Activated effector memory CD4-positive, alpha-beta T cell treated with anti-CD3 and anti-CD28 coated beads, Interleukin-2, amount 50 U/mL, for 16 hours (primary cell): ENCODE data around the gene IL31RA.

Experiments used
- DNase-seq: peaks from one replicate; pipeline ENCODE4 v3.0.0-alpha.2; 2020

The IL31RA gene

GRCh38 chr5:55904152-55904551, 53.0 kb downstream of the IL31RA start:
- no peak for DNase-seq

- DNase-seq, result no peak
These were observed 54.1 kb downstream of the IL31RA start for GRCh38 chr5:55905251-55905650.

GRCh38 chr5:55907927-55908326, 56.8 kb downstream of the IL31RA start:
- no peak for DNase-seq

GRCh38 chr5:55908804-55909203, 57.6 kb downstream of the IL31RA start:
- no peak for DNase-seq

- no peak for DNase-seq
These were observed 60.9 kb downstream of the IL31RA start for GRCh38 chr5:55911784-55912653.

GRCh38 chr5:55913466-55914413, 62.6 kb downstream of the IL31RA start:
- no peak for DNase-seq

GRCh38 chr5:55914971-55915370, 63.8 kb downstream of the IL31RA start:
- no peak for DNase-seq

GRCh38 chr5:55915783-55916182, 64.6 kb downstream of the IL31RA start:
- no peak for DNase-seq

- no peak for DNase-seq
These were observed 65.8 kb downstream of the IL31RA start for GRCh38 chr5:55916986-55917385.

- no peak for DNase-seq
These were observed 66.4 kb downstream of the IL31RA start for GRCh38 chr5:55917402-55918086.

GRCh38 chr5:55918087-55919035, 67.2 kb downstream of the IL31RA start:
- DNase-seq, result no peak

GRCh38 chr5:55919625-55920024, 68.5 kb downstream of the IL31RA start:
- no peak for DNase-seq

GRCh38 chr5:55920784-55921183, 69.6 kb downstream of the IL31RA start:
- no peak for DNase-seq

- no peak for DNase-seq
These were observed 70.5 kb downstream of the IL31RA start for GRCh38 chr5:55921617-55922016.

- no peak for DNase-seq
These were observed 72.1 kb downstream of the IL31RA start for GRCh38 chr5:55923177-55923771.

- no peak for DNase-seq
These were observed 72.8 kb downstream of the IL31RA start for GRCh38 chr5:55923865-55924500.

GRCh38 chr5:55924744-55925143, 73.6 kb downstream of the IL31RA start:
- no peak for DNase-seq

GRCh38 chr5:55925181-55925580, 74.0 kb downstream of the IL31RA start:
- DNase-seq, result no peak

GRCh38 chr5:55925712-55926111, 74.6 kb downstream of the IL31RA start:
- no peak for DNase-seq

- DNase-seq, result no peak
These were observed 75.3 kb downstream of the IL31RA start for GRCh38 chr5:55926476-55926875.
